GM19452 (cell line): ENCODE results near the gene SDR9C7.
"Not testable (repeated sequence)": the region's sequence is repeated elsewhere in the genome, so short reads cannot be mapped to it uniquely, and the experiment has no call there.

Source experiments
- ATAC-seq: cut with Tn5 transposase; IDR thresholded peaks from one replicate; pipeline ENCODE4 v1.9.1; 2021; ENCODE audit not compliant: unreplicated experiment

Gene SDR9C7

GRCh38 chr12:56918139-56918538, 16.1 kb downstream of the SDR9C7 start:
- not testable (repeated sequence) for ATAC-seq

- no peak for ATAC-seq
Measured at GRCh38 chr12:56916996-56917333, 17.2 kb downstream of the SDR9C7 start.

DNA sequence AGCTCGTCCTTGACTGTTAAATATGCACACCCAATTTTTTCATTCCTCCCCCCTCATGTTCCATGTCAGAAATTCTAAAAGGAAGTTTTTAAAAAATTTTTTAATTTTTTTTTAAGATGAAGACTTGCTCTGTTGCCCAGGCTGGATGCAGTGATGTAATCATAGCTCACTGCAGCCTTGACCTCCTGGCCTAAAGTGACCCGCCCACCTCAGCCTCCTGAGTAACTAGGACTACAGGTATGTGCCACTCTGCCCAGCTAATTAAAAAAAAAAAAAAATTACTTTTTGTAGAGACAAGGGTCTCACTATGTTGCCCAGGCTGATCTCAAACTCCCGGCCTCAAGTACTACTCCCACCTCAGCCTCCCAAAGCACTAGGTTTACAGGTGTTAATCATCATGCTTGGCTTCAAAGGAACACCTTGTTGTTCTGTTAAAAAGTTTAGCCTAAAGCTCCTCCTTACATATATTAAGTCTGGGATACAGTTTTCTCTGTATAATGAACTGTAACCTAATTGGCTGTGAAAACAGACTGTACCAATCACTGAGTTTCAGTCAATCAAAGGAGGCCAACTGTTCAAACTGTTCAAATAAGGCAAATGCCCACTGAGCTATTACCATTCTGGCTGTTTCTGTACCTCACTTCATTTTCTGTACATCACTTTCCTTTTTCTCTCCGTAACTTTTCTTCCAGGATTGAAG, 17.8 kb downstream of the SDR9C7 start:
- ATAC-seq: no peak

GRCh38 chr12:56914724-56915123, 19.5 kb downstream of the SDR9C7 start:
- ATAC-seq: no peak

DNA sequence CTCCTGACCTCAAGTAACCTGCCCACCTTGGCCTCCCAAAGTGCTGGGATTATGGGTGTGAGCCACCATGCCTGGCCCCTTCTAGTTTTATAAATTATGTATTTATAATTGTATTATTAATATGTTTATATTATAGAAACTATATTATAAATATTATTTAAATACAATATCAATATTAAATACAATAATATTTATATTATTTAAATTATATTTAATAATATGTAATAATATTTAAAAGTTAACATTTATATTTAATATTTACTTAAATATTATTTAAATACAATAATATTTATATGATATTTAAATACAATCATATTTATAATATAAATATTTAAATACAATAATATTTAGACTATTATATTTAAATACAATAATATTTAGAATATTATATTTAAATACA, 20.0 kb downstream of the SDR9C7 start:
- no peak for ATAC-seq

DNA sequence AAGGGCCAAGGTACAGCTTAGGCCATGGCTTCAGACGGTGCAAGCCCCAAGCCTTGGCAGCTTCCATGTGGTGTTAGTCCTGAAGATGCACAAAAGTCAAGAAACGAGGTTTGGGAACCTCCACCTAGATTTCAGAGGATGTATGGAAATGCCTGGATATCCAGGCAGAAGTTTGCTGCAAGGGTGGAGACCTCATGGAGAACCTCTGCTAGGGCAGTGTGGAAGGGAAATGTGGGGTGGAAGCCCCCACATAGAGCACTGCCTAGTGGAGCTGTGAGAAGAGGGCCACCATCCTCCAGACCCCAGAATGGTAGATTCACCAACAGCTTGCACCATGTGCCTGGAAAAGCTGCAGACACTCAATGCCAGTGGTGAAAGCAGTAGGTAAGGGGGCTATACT, 24.8 kb downstream of the SDR9C7 start:
- not testable (repeated sequence) for ATAC-seq

DNA sequence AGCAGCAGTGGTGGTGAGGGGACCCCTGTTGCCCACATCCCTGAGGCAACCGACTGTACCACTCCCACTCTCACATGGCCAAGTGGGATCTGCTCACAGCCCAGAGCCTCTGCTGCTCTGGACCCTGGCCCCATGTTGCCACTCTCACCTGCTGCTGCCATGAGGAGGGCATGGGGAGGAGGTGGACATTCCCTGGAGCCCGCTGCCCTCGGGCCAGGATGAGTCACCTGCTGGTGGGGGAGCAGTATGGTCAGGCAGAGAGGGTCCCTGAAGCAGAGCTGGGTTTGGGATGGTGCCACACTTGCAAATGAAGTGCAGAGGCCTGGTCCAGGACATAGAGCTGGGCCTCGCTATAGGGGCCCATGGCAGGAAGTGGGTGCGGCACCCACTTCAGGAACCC, 26.1 kb downstream of the SDR9C7 start:
- ATAC-seq: no peak

- ATAC-seq: no peak
Measured at GRCh38 chr12:56905852-56906251, 28.4 kb downstream of the SDR9C7 start.

GRCh38 chr12:56903374-56903773, 30.8 kb downstream of the SDR9C7 start:
- ATAC-seq: no peak

DNA sequence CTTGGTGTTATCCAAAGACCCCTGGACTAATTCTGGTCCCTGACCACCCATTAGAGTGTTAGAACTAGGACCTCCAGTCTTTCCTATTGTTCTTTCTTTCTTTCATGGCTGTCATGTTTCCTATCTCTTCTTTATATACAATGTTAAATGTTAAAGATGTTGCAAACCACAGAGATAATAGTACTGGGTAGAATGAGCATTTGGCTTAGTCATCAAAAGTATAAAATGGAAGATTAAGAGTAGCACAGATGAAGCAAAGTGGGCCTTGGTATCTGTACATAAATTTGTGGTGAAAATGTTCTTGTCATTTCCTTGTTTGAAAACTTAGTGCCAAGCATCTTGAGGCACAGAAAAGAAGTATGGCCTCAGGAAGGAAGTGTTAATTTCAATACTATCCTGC, 32.9 kb downstream of the SDR9C7 start:
- ATAC-seq: not testable (repeated sequence)

- ATAC-seq: no peak
Measured at GRCh38 chr12:56900583-56900982, 33.6 kb downstream of the SDR9C7 start.

- ATAC-seq: no peak
Measured at GRCh38 chr12:56898938-56899337, 35.3 kb downstream of the SDR9C7 start.

DNA sequence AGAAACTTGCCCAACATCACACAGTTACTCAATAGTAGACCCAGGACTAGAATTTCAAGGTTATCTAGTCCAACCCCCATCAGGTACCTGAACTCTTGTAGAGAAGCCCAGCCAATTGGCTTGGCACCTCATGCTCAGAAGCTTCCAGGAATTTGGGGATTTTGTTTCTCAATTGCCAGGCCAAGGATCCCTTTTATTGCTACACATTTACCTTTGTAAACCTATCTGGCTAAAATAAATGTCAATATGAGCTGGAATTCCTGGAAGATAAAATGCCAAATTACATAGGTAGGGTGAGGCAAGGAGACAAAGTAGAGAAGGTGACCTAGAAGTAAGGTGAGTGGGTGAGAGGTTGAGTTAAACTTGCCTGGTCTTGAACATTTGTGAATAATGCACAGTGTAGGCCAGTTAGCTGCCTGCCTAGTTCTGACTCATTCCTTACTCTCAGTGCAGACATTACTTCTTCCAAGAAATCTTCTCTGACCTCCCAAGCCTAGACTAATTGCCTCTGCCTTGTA, 36.3 kb downstream of the SDR9C7 start:
- no peak for ATAC-seq

- no peak for ATAC-seq
Measured at GRCh38 chr12:56896082-56896481, 38.1 kb downstream of the SDR9C7 start.

GRCh38 chr12:56894698-56895368, 39.4 kb downstream of the SDR9C7 start:
- ATAC-seq: no peak

- ATAC-seq: not testable (repeated sequence)
Measured at GRCh38 chr12:56891885-56892284, 42.3 kb downstream of the SDR9C7 start.

- no peak for ATAC-seq
Measured at GRCh38 chr12:56886319-56886718, 47.9 kb downstream of the SDR9C7 start.

GRCh38 chr12:56885316-56885715, 48.9 kb downstream of the SDR9C7 start:
- ATAC-seq: no peak

DNA sequence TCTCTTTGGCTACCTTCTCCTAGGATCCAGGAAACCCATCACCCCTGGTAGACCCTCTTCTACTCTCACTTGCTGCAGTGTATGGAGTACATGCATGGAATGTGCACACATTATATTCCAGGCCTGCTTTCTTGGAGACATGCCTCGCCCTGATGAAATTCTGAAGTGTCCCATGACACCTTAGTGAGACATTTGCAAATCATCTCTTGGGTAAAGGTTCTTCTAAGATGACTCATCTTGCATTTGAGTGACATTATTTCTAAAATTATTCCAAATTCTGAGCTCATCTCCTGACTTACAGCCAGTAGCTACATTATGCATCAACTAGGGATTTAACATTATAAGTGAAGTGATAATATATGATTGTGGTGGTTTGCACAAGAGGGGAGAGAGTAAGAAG, 49.8 kb downstream of the SDR9C7 start:
- ATAC-seq: no peak

DNA sequence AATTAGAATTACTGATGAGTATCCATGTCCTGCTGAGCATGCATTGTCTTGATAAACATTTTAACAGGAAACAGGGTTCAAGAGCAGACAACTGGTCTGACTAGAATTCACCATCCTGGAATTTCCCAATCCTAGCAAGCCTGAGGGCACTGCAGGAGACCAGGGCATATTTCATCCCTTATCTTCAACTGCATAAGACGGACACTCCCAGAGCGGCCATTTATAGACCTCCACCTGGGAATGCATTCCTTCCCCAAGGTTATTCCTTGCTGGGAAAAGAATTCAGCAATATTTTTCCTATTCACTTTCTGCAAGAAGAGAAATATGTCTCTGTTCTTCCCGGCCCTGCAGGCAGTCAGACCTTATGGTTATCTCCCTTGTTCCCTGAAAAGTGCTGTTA, 51.8 kb downstream of the SDR9C7 start:
- ATAC-seq: not testable (repeated sequence)

DNA sequence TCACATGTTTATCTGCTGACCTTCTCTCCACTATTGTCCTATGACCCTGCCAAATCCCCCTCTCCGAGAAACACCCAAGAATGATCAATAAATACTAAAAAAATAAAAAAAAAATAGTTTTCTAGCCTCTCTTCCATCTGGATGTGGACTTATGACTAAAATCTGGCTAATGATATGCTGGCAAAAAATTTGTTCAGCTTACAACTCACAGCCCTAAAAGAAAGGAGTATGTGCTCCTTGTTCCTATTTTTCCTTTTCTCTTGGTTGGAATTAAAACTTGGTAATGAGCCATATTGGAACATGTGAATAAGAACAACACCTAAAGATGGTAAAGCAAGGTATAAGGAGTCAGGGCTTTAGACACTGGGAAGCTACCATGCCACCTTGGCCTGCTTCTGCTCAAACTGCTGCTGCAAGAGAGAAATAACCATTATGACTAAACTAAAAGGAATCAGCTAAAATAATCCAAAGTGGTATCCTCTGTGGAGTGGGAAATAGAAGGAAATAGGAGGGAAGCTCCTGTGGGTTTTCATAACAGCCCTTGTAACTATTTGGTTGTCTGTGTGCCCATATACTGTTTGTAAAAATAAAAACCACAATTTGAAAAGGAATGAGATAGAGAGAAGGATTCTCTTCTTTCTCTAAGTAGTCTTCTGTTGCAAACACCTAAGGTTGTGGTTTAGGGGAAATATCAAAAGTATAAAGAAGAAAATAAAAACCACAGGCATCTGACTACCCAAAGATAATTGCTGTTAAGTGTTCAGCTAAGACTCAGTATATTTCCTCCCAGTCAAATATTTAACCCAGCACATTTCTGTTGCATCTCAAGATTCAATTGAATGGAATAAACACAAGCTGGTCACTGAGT, 53.8 kb downstream of the SDR9C7 start:
- ATAC-seq: no peak
